GM12891 (cell line): ENCODE results near the gene PLAU.
"Not testable (repeated sequence)": the region's sequence is repeated elsewhere in the genome, so short reads cannot be mapped to it uniquely, and the experiment has no call there.

Experiments
- DNase-seq: peaks from one replicate; pipeline ENCODE4 v3.0.0; 2011; ENCODE audit warnings: low spot score; ENCODE audit not compliant: insufficient read length
- FAIRE-seq: peaks from 2 replicates; lab custom pipeline; 2011; peaks lifted over from hg19 to GRCh38; lab: Jason Lieb, UNC
- PAX5 ChIP-seq: IDR thresholded peaks from 2 replicates; pipeline ENCODE4 v1.6.1; 2011; ENCODE audit warnings: low read length, moderate library complexity, mild to moderate bottlenecking; ENCODE audit not compliant: insufficient read depth, severe bottlenecking
- POLR2A ChIP-seq: IDR thresholded peaks from 2 replicates; pipeline ENCODE4 v1.6.1; 2011; ENCODE audit warnings: low read depth, low read length, control low read depth
- POLR2AphosphoS5 ChIP-seq: IDR thresholded peaks from 2 replicates; pipeline ENCODE4 v1.6.1; 2011; ENCODE audit warnings: low read depth, low read length, control low read depth
- POU2F2 ChIP-seq: IDR thresholded peaks from 2 replicates; pipeline ENCODE4 v1.6.1; 2011; ENCODE audit warnings: low read depth, mild to moderate bottlenecking, control low read depth, low read length, moderate library complexity
- SPI1 ChIP-seq: IDR thresholded peaks from 2 replicates; pipeline ENCODE4 v1.6.1; 2011; ENCODE audit warnings: low read depth, low read length, control low read depth
- TAF1 ChIP-seq: IDR thresholded peaks from 2 replicates; pipeline ENCODE4 v1.6.1; 2011; ENCODE audit warnings: low read depth, low read length, control low read depth

PLAU gene

GRCh38 chr10:73892310-73893030 is 18.5 kb upstream of the PLAU start:
- FAIRE-seq (no peak), DNase-seq (no peak)
- TF ChIP-seq PAX5: no peak
- TF ChIP-seq SPI1: no peak
- TF ChIP-seq TAF1: no peak
- no peak for TF ChIP-seq POLR2A
- no peak for TF ChIP-seq POU2F2
- no peak for TF ChIP-seq POLR2AphosphoS5

DNA sequence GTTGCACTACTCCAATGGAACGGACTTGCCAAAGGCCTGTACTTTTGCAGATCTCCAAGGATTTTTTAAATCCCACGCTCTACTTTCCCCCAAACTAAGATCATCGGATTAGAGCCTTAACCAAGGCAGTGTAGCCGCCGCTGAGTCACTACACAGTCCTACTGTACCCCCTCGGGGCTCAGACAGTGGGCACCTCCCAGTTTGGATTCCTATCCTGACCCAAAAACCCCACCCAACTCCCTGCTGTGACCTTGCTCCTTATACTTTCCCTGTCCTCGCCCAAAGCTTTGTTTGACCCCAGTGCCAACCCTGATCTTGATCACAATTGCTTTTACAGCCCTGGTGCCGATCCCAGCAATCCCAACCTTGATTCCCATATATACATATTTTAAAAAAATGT is 17.5 kb upstream of the PLAU start:
- no peak for DNase-seq
- FAIRE-seq: no peak
- TF ChIP-seq POLR2A (no peak), POLR2AphosphoS5 (no peak), TAF1 (no peak), POU2F2 (no peak), PAX5 (no peak), SPI1 (no peak)

DNA sequence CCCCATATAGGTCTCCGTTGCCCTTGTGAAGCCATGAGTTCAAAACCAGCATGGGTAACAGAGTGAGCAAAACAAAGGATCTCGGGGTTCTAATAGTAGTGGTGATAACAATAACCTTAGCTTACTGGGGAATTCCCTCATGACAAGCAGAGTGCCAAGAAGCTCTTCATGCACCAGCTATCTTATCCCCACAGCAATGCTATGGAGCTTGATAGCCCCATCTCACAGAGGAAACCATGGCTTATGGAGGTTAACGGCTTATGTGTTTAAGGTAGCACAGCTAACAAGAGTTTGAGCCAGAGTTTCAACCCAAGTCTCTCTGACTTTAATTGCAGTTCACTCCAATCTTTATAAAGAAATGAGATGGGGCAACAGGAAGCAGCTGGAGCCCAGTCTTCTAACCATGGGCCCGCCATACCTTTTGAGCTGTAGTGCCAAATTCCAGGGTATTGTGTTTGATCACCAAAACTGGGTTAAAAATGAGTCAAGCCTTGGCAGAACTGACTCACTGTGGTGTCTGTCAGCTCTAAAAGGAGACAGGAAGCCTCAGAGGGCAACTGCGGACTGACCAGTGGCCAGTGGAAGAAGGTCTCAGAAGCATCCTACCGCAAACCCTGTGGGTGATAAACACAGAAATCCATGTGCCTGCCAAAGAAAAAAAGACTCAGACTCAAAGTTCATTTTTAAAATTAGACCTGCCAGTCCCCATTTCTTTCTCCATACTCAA is 16.5 kb upstream of the PLAU start:
- DNase-seq (no peak), FAIRE-seq (no peak)
- TF ChIP-seq POLR2A: no peak
- no peak for TF ChIP-seq SPI1
- TF ChIP-seq PAX5: no peak
- no peak for TF ChIP-seq TAF1

GRCh38 chr10:73895381-73895780 is 15.6 kb upstream of the PLAU start:
- DNase-seq, FAIRE-seq: not testable (repeated sequence)

- no peak for DNase-seq
- FAIRE-seq: no peak
- TF ChIP-seq POLR2A (no peak), PAX5 (no peak), SPI1 (no peak), TAF1 (no peak), POU2F2 (no peak), POLR2AphosphoS5 (no peak)
Observed at GRCh38 chr10:73897693-73898092, 13.2 kb upstream of the PLAU start.

- no peak for TF ChIP-seq PAX5
- TF ChIP-seq POLR2A: no peak
- no peak for TF ChIP-seq POLR2AphosphoS5
- no peak for TF ChIP-seq SPI1
- TF ChIP-seq TAF1: no peak
- no peak for TF ChIP-seq POU2F2
- no peak for FAIRE-seq
- DNase-seq: no peak
Observed at GRCh38 chr10:73898730-73899410, 12.1 kb upstream of the PLAU start.

- DNase-seq (no peak), FAIRE-seq (no peak)
- TF ChIP-seq POLR2AphosphoS5 (no peak), POLR2A (no peak), TAF1 (no peak), POU2F2 (no peak), SPI1 (no peak), PAX5 (no peak)
Observed at GRCh38 chr10:73899423-73899822, 11.5 kb upstream of the PLAU start.

DNA sequence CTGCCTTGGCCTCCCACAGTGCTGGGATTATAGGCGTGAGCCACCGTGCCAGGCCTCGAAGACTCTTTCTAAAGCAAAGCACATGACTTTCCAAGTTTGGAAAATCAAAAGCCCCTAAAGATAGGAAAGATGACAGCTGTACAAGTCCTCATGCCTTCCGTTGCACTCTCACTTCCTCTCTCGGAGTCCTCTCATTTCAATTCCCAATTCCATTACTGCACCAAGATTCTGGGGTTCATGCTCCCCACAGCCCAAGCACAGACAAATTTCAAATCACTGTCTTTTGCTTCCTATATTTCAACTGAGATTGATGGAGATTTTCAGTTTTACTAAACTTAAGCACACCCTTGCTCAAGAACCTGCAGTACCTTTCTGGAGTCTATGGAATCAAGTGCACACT is 10.9 kb upstream of the PLAU start:
- TF ChIP-seq POU2F2 (no peak), SPI1 (peak; percentile 89)
- DNase-seq (no peak), FAIRE-seq (no peak)

DNA sequence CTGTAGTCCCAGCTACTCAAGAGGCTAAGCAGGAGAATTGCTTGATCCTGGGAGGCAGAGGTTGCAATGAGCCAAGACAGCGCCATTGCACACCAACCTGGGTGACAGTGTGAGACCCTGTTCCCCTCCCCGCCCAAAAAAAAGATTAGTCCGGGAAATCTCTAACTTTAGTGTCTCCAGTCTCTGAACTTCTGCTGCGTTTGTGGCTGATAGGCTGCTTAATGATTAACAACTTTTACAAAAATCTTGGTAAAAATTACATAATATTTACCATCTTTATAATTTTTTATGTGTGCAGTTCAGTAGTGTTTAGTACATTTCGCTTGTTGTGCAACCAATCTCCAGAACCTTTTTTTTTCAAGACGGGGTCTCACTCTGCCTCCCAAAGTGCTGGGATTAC is 9.7 kb upstream of the PLAU start:
- TF ChIP-seq POLR2AphosphoS5: no peak
- no peak for TF ChIP-seq PAX5
- TF ChIP-seq TAF1: no peak
- TF ChIP-seq SPI1: no peak
- no peak for TF ChIP-seq POLR2A
- TF ChIP-seq POU2F2: no peak
- no peak for DNase-seq
- FAIRE-seq: no peak

DNA sequence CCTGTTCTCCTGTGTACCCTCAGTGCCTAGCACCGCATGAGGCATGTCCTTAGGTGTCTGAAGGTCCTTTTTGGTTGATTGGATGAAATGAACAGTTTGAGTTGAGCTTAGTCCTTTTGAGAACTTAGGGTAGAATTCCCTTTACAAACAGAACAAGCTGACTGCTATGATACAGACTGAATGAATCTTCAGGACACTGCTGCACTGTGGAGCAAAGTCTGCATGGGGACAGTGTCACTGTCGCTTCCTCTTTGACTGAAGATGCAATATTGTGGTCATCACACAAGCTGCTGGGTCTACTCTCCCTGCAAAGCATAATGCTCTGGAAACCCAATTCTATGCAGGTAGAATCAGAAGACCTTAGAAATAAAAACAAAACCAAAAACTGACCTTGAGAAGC is 8.6 kb upstream of the PLAU start:
- no peak for DNase-seq
- TF ChIP-seq SPI1 (0 out of 2 replicates have a peak, but pooled peaks have one; percentile 12), TAF1 (no peak)
- peak; percentile 45 for FAIRE-seq
